ENCODE results near the gene SAP25.
A peak's percentile ranks its signal among the peaks of the same experiment; 100 is the strongest.
"Not testable (repeated sequence)": the region's sequence is repeated elsewhere in the genome, so short reads cannot be mapped to it uniquely, and the experiment has no call there.

Gene SAP25

GRCh38 chr7:100575206-100575631 is 1.5 kb upstream of the SAP25 start:
- no peak for DNase-seq

- no peak for DNase-seq
Observed at GRCh38 chr7:100574362-100575205, 884 bp upstream of the SAP25 start.

- no peak for DNase-seq
Observed at GRCh38 chr7:100572949-100573675, 588 bp downstream of the SAP25 start.

- DNase-seq: no peak
Observed at GRCh38 chr7:100572281-100572948, 1.3 kb downstream of the SAP25 start.

GRCh38 chr7:100571829-100572116 is 1.9 kb downstream of the SAP25 start:
- DNase-seq: no peak

GRCh38 chr7:100570954-100571828 is 2.5 kb downstream of the SAP25 start:
- no peak for DNase-seq

GRCh38 chr7:100568896-100569844 is 4.5 kb downstream of the SAP25 start:
- DNase-seq: peak; percentile 60

- no peak for DNase-seq
Observed at GRCh38 chr7:100568176-100568895, 5.4 kb downstream of the SAP25 start.

- no peak for DNase-seq
Observed at GRCh38 chr7:100567751-100568175, 5.9 kb downstream of the SAP25 start.

- no peak for DNase-seq
Observed at GRCh38 chr7:100567031-100567730, 6.5 kb downstream of the SAP25 start.

GRCh38 chr7:100566018-100566531 is 7.6 kb downstream of the SAP25 start:
- no peak for DNase-seq

GRCh38 chr7:100565133-100565571 is 8.5 kb downstream of the SAP25 start:
- DNase-seq: no peak

GRCh38 chr7:100564405-100564804 is 9.3 kb downstream of the SAP25 start:
- DNase-seq: not testable (repeated sequence)

- DNase-seq: peak; percentile 86
Observed at GRCh38 chr7:100563809-100564400, 9.8 kb downstream of the SAP25 start.

GRCh38 chr7:100563100-100563564 is 10.6 kb downstream of the SAP25 start:
- no peak for DNase-seq

- DNase-seq: no peak
Observed at GRCh38 chr7:100562195-100563099, 11.3 kb downstream of the SAP25 start.

- DNase-seq: no peak
Observed at GRCh38 chr7:100561491-100562194, 12.1 kb downstream of the SAP25 start.

- no peak for DNase-seq
Observed at GRCh38 chr7:100559127-100559526, 14.6 kb downstream of the SAP25 start.

Measured in CD4-positive, alpha-beta T cell treated with Interleukin-17A for 1 hour (primary cell).